PFSK-1 (cell line): Measurements from ENCODE around the gene PPM1D.

Experiments
- FOXP2 ChIP-seq: optimal IDR thresholded peaks from 2 replicates; pipeline ENCODE3; 2011; ENCODE audit warnings: borderline replicate concordance, control low read depth, inconsistent platforms; ENCODE audit not compliant: insufficient read depth; ENCODE audit errors: extremely low read length, extremely low read depth
- POLR2AphosphoS5 ChIP-seq: IDR thresholded peaks from 2 replicates; pipeline ENCODE4 v1.6.1; 2012; ENCODE audit warnings: low read depth, mild to moderate bottlenecking, control low read depth, low read length, moderate library complexity
- SIN3A ChIP-seq: IDR thresholded peaks from 2 replicates; pipeline ENCODE4 v1.6.1; 2012; ENCODE audit warnings: mild to moderate bottlenecking, low read length, moderate library complexity, borderline replicate concordance; ENCODE audit not compliant: insufficient read depth
- TAF1 ChIP-seq: IDR thresholded peaks from 2 replicates; pipeline ENCODE4 v1.6.1; 2012; ENCODE audit warnings: low read length, control low read depth, borderline replicate concordance; ENCODE audit not compliant: insufficient read depth
- TF ChIP-seq, protein P1 (sequence below), 2 experiments: IDR thresholded peaks; 2 replicates each; pipeline versions ENCODE4 v1.6.1 to v1.8.0; 2011 to 2012; ENCODE audit warnings: low read depth in 2 of 2, low read length in 2 of 2, control low read depth in 1 of 2, inconsistent platforms in 1 of 2, mild to moderate bottlenecking in 1 of 2, moderate library complexity in 1 of 2; ENCODE audit not compliant: insufficient read depth in 1 of 2

PPM1D gene

GRCh38 chr17:60615840-60616239 is 15.8 kb downstream of the PPM1D start:
- no peak for TF ChIP-seq TAF1
- TF ChIP-seq POLR2AphosphoS5, result no peak
- no peak for TF ChIP-seq SIN3A
- no peak for TF ChIP-seq FOXP2
- TF ChIP-seq, protein P1, sequence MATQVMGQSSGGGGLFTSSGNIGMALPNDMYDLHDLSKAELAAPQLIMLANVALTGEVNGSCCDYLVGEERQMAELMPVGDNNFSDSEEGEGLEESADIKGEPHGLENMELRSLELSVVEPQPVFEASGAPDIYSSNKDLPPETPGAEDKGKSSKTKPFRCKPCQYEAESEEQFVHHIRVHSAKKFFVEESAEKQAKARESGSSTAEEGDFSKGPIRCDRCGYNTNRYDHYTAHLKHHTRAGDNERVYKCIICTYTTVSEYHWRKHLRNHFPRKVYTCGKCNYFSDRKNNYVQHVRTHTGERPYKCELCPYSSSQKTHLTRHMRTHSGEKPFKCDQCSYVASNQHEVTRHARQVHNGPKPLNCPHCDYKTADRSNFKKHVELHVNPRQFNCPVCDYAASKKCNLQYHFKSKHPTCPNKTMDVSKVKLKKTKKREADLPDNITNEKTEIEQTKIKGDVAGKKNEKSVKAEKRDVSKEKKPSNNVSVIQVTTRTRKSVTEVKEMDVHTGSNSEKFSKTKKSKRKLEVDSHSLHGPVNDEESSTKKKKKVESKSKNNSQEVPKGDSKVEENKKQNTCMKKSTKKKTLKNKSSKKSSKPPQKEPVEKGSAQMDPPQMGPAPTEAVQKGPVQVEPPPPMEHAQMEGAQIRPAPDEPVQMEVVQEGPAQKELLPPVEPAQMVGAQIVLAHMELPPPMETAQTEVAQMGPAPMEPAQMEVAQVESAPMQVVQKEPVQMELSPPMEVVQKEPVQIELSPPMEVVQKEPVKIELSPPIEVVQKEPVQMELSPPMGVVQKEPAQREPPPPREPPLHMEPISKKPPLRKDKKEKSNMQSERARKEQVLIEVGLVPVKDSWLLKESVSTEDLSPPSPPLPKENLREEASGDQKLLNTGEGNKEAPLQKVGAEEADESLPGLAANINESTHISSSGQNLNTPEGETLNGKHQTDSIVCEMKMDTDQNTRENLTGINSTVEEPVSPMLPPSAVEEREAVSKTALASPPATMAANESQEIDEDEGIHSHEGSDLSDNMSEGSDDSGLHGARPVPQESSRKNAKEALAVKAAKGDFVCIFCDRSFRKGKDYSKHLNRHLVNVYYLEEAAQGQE (IDR thresholded peaks at IDR 0.05; ENCODE audit: insufficient read depth in 1 of 2, low read depth in 2 of 2, low read length in 2 of 2), result no peak

- TF ChIP-seq TAF1, result no peak
- TF ChIP-seq FOXP2, result no peak
- TF ChIP-seq POLR2AphosphoS5, result no peak
- TF ChIP-seq, protein P1 (IDR thresholded peaks at IDR 0.05; ENCODE audit: insufficient read depth in 1 of 2, low read depth in 2 of 2, low read length in 2 of 2), result no peak
These were observed 18.1 kb downstream of the PPM1D start for GRCh38 chr17:60618080-60618479.

GRCh38 chr17:60618854-60619526 is 19.0 kb downstream of the PPM1D start:
- TF ChIP-seq, protein P1 (IDR thresholded peaks at IDR 0.05; ENCODE audit: insufficient read depth in 1 of 2, low read depth in 2 of 2, low read length in 2 of 2), result no peak
- TF ChIP-seq FOXP2 (no peak), SIN3A (no peak), TAF1 (no peak), POLR2AphosphoS5 (no peak)

GRCh38 chr17:60622961-60623360 is 23.0 kb downstream of the PPM1D start:
- TF ChIP-seq, protein P1 (IDR thresholded peaks at IDR 0.05; ENCODE audit: insufficient read depth in 1 of 2, low read depth in 2 of 2, low read length in 2 of 2), result no peak
- TF ChIP-seq POLR2AphosphoS5 (no peak), TAF1 (no peak)

DNA sequence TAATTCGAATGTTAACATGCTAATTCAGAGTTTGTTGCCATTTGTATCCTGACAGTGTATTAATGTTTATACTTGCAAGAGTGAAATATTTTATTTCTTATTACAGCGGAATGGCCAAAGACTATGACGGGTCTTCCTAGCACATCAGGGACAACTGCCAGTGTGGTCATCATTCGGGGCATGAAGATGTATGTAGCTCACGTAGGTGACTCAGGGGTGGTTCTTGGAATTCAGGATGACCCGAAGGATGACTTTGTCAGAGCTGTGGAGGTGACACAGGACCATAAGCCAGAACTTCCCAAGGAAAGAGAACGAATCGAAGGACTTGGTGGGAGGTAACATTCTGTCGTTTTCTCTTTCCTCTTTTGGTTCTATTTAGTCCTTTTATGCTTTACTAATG is 23.4 kb downstream of the PPM1D start:
- TF ChIP-seq TAF1 (no peak), POLR2AphosphoS5 (no peak), SIN3A (no peak), FOXP2 (no peak)
- TF ChIP-seq, protein P1 (IDR thresholded peaks at IDR 0.05; ENCODE audit: insufficient read depth in 1 of 2, low read depth in 2 of 2, low read length in 2 of 2), result no peak
